Thoracic aorta (tissue), 2 donors: Measurements from ENCODE around the gene UBXN2A. TPM values are rescaled to one million over a fixed set of nuclear protein-coding genes. Genes with fewer than 3 reads are reported as not detected.

Source experiments
- ATAC-seq: fragments of 150-250 bp; one replicate; pipeline ENCODE4 v1.8.0; 2017; ENCODE audit warnings: low read depth; ENCODE audit not compliant: insufficient number of reproducible peaks, low FRiP score
- DNase-seq: peaks from one replicate; pipeline ENCODE4 v3.0.0-alpha.2; 2020; ENCODE audit warnings: low spot score
- H3K27ac ChIP-seq, 2 donors: fragments of 200-600 bp; sonication (generic); 1 replicate in 1 of 2; 2 replicates in 1 of 2; pipeline ENCODE4 v1.5.1; 2016; ENCODE audit warnings: mild to moderate bottlenecking in 2 of 2, moderate library complexity in 2 of 2
- H3K27me3 ChIP-seq: fragments of 200-600 bp; sonication (generic); replicated peaks from 2 replicates; pipeline ENCODE4 v1.6.0; 2016; ENCODE audit warnings: mild to moderate bottlenecking; ENCODE audit not compliant: insufficient read depth
- H3K36me3 ChIP-seq: fragments of 200-600 bp; sonication (generic); one replicate; pipeline ENCODE4 v1.5.1; 2016
- H3K4me1 ChIP-seq, 2 donors: fragments of 200-600 bp; sonication (generic); 1 replicate in 1 of 2; 2 replicates in 1 of 2; pipeline versions ENCODE4 v1.5.1 to v1.6.0; 2016; ENCODE audit warnings: low read depth in 2 of 2, mild to moderate bottlenecking in 1 of 2; ENCODE audit not compliant: control insufficient read depth in 1 of 2
- H3K4me3 ChIP-seq: fragments of 200-600 bp; sonication (generic); 2 replicates; pipeline ENCODE4 v1.5.1; 2016; ENCODE audit warnings: mild to moderate bottlenecking
- H3K9me3 ChIP-seq: fragments of 200-600 bp; sonication (generic); 2 replicates; pipeline ENCODE4 v1.5.1; 2016
- CTCF ChIP-seq: fragments of 200-600 bp; sonication (generic); IDR thresholded peaks from one replicate; pipeline ENCODE4 v1.5.1; 2019; ENCODE audit warnings: antibody characterized with exemption
- total RNA-seq, 2 donors: library from RNA; depleted of rRNA; stranded (reverse); fragments of >200 nt; gene quantifications; one replicate each; pipeline versions ENCODE4 v1.1.0 to v1.2.3, GENCODE V29; 2016

The UBXN2A gene
- total RNA-seq, 2 donors from 2014 or later: 6.1 to 18.8 TPM

GRCh38 chr2:23915327-23915726, 24.9 kb upstream of the UBXN2A start:
- Histone ChIP-seq H3K27me3 (no peaks in the 10 kb centered on the region), H3K4me3 (no peak overlapping the region), H3K4me1 (peaks cover 23 to 46% of the 10 kb centered on the region in 2 donors), H3K36me3 (no peaks in the 10 kb centered on the region), H3K27ac (no peak overlapping the region), H3K9me3 (no peaks in the 10 kb centered on the region)
- ATAC-seq: no peak
- no peak for TF ChIP-seq CTCF
- DNase-seq: no peak

- ATAC-seq: no peak
- no peaks in the 10 kb centered on the region for H3K9me3 ChIP-seq
- no peaks in the 10 kb centered on the region for H3K27me3 ChIP-seq
- H3K36me3 ChIP-seq: no peaks in the 10 kb centered on the region
- peak overlapping the region in 1 of 2 donors; percentile 4 for H3K27ac ChIP-seq
- H3K4me3 ChIP-seq: no peak overlapping the region
- peaks cover 23 to 38% of the 10 kb centered on the region in 2 donors for H3K4me1 ChIP-seq
- DNase-seq: no peak
- no peak for TF ChIP-seq CTCF
Measured at GRCh38 chr2:23916727-23917405, 23.4 kb upstream of the UBXN2A start.

- ATAC-seq: no peak
Measured at GRCh38 chr2:23918837-23919489, 21.3 kb upstream of the UBXN2A start.

GRCh38 chr2:23924589-23925359, 15.5 kb upstream of the UBXN2A start:
- H3K4me1 ChIP-seq: peaks cover 15 to 39% of the 10 kb centered on the region in 2 donors
- peak overlapping the region; percentile 98 for H3K4me3 ChIP-seq

More at GRCh38 chr2:23918837-23919489, 21.3 kb upstream of the UBXN2A start:
- Histone ChIP-seq H3K9me3 (no peaks in the 10 kb centered on the region), H3K4me1 (peaks cover 23 to 34% of the 10 kb centered on the region in 2 donors), H3K27ac (no peak overlapping the region), H3K27me3 (no peaks in the 10 kb centered on the region), H3K36me3 (no peaks in the 10 kb centered on the region), H3K4me3 (no peak overlapping the region)
- DNase-seq: no peak
- TF ChIP-seq CTCF: no peak

More at GRCh38 chr2:23924589-23925359, 15.5 kb upstream of the UBXN2A start:
- Histone ChIP-seq H3K36me3 (no peaks in the 10 kb centered on the region), H3K27me3 (no peaks in the 10 kb centered on the region), H3K27ac (peak overlapping the region; percentile 98 to 100), H3K9me3 (no peaks in the 10 kb centered on the region)
- no peak for DNase-seq
- no peak for TF ChIP-seq CTCF
- ATAC-seq: no peak
